K562 treated with DMSO at 1 percent for 48 hours (cell line): ENCODE data around the gene SEMA5B. TPM values are rescaled to one million over a fixed set of nuclear protein-coding genes. Genes with fewer than 3 reads are reported as not detected.

ENCODE experiments used
- total RNA-seq: library from RNA; unstranded; fragments of 300-600 nt; gene quantifications from 2 replicates; pipeline ENCODE4 v1.2.3, GENCODE V29; 2022; ENCODE audit warnings: low replicate concordance; ENCODE audit errors: extremely low read depth

The SEMA5B gene, protein sequence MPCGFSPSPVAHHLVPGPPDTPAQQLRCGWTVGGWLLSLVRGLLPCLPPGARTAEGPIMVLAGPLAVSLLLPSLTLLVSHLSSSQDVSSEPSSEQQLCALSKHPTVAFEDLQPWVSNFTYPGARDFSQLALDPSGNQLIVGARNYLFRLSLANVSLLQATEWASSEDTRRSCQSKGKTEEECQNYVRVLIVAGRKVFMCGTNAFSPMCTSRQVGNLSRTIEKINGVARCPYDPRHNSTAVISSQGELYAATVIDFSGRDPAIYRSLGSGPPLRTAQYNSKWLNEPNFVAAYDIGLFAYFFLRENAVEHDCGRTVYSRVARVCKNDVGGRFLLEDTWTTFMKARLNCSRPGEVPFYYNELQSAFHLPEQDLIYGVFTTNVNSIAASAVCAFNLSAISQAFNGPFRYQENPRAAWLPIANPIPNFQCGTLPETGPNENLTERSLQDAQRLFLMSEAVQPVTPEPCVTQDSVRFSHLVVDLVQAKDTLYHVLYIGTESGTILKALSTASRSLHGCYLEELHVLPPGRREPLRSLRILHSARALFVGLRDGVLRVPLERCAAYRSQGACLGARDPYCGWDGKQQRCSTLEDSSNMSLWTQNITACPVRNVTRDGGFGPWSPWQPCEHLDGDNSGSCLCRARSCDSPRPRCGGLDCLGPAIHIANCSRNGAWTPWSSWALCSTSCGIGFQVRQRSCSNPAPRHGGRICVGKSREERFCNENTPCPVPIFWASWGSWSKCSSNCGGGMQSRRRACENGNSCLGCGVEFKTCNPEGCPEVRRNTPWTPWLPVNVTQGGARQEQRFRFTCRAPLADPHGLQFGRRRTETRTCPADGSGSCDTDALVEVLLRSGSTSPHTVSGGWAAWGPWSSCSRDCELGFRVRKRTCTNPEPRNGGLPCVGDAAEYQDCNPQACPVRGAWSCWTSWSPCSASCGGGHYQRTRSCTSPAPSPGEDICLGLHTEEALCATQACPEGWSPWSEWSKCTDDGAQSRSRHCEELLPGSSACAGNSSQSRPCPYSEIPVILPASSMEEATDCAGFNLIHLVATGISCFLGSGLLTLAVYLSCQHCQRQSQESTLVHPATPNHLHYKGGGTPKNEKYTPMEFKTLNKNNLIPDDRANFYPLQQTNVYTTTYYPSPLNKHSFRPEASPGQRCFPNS
- not detected in 2 replicates for total RNA-seq

DNA sequence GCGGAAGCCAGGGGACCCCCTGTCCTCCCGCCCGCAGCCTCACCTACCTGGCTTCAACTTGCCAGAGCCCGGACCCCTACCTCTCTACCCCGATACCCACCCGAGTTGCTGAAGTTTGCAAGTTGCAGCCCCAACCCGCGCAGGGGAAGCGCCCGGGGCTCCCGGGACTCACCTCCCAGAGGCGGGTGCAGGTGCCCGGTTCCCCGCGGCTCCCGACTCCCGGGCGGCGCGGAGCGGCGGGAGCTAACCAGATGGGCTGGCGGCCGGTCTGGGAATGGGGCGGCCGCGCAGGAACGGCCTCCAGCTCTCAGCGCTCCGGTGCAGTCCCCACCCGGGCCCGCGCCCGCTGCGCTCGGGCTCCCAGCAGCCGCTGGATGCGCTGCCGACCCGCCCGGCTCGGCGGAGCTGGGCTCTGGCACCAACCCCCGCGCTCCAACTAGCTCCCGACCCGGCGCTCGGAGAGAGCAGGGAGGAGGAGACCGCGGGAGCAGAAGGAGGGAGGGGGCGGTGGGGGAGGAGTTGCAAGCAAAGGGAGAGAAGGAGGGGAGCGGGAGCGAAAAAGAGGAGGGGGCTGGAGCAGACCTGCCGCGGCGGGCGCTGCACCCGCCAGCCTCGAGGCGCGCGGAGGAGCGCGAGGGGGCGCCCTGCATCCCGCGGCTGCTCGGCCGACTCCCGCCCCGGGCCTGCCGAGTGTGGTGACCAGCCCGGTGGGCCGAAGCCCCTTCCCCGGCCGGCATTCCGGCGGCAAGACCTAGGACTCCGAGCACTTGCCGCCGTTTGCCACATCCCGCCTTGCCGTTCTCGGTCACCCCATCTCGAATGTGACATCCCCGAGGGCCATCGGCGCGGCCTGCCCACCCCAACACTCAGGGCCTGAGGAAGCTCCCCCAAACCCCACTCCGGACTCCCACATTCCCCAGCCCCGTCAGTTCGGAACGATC, at the start of gene SEMA5B:
SEMA5B (minus strand) TSS at position 472 of the 941 bp plus-strand sequence. CDS start 66,500 bp downstream, outside the sequence.

GRCh38 chr3:123066896-123067688, 39.5 kb upstream of the SEMA5B start, which contains the start of gene PDIA5:
Gene PDIA5, plus strand, starts transcription at chr3:123067025. Its CDS starts 140 bp downstream, at chr3:123067165.

Other genes starting within 250 kb of the SEMA5B start
- gene HSPBAP1, start 233.9 kb downstream of the SEMA5B start, total RNA-seq, result not detected in 2 replicates
- gene SLC49A4, start 232.7 kb downstream of the SEMA5B start, total RNA-seq, result not detected in 2 replicates
- gene PDIA5, start 39.3 kb upstream of the SEMA5B start, total RNA-seq, result not detected in 2 replicates
- not detected in 2 replicates for gene SEC22A, start 174.2 kb upstream of the SEMA5B start, total RNA-seq